ENCODE measurements around the gene CST9. TPM values are rescaled to one million over a fixed set of nuclear protein-coding genes. Genes with fewer than 3 reads are reported as not detected.
"Not testable (repeated sequence)": the region's sequence is repeated elsewhere in the genome, so short reads cannot be mapped to it uniquely, and the experiment has no call there.

CST9 gene
- total RNA-seq, 1 experiment from 2014 or later = not detected

DNA sequence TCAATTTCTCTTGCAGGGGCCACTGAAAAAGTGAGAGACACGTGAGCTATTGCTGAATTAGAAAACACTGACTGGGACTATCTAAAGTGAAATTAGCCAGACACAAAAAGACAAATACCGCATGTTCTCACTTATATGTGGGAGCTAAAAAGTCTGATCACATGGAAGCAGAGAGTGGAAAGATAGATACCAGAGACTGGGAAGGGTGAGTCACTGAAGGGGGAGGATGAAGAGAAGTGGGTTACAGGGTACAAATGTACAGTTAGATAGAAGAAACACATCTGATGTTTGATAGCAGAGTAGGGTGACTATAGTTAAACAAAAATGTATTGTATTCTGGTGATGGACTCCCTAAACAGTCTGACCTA, 18.6 kb upstream of the CST9 start:
- no peak for DNase-seq (ENCODE audit: extremely low read depth, low read depth)

- DNase-seq (ENCODE audit: extremely low read depth, low read depth) = no peak
Observed at GRCh38 chr20:23623666-23624323, 18.1 kb upstream of the CST9 start.

GRCh38 chr20:23622839-23623343, 17.2 kb upstream of the CST9 start:
- peak; percentile 83 for DNase-seq (ENCODE audit: extremely low read depth, low read depth)

- DNase-seq (ENCODE audit: extremely low read depth, low read depth) = not testable (repeated sequence)
Observed at GRCh38 chr20:23622401-23622800, 16.7 kb upstream of the CST9 start.

DNA sequence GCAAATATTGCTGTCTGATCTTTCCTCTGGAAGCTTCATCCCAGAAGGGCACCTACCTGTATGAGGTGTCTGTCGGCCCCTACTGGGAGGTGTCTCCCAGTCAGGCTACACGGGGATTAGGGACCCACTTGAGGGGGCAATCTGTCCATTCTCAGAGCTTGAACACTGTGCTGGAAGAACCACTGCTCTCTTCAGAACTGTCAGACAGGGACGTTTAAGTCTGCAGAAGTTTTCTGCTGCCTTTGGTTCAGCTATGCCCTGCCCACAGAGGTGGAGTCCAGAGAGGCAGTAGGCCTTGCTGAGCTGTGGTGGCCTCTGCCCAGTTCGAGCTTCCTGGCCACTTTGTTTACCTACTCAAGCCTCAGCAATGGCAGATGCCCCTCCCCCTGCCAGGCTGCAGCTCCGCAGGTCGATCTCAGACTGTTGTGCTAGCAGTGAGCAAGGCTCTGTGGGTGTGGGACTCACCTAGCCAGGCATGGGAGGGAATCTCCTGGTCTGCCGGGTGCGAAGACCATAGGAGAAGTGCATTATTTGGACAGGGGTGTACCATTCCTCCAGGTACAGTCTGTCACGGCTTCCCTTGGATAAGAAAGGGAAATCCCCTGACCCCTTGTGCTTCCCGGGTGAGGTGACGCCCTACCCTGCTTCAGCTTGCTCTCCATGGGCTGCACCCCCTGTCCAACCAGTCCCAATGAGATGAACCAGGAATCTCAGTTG, 15.1 kb upstream of the CST9 start:
- DNase-seq (ENCODE audit: extremely low read depth, low read depth) = not testable (repeated sequence)

DNA sequence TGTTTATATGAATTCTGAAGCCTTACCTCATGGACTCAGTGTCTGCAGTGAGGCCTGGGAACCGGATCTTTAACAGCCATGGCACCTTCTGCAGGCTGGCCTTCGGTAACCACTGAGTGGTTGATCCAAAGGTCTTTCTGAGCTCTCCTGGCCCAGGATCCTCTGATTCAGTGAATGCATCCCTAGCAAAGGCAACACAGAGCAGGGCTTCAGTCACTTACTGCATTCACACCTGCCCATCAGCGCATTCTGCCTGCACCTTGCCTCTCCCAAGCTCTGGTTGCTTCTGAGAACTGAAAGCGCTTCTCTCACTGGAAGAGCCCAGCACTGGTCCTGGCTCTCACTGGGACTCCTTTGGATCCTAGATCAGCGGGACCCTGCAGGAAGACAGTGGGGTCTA, 8.4 kb upstream of the CST9 start:
- DNase-seq (ENCODE audit: extremely low read depth, low read depth) = no peak

DNA sequence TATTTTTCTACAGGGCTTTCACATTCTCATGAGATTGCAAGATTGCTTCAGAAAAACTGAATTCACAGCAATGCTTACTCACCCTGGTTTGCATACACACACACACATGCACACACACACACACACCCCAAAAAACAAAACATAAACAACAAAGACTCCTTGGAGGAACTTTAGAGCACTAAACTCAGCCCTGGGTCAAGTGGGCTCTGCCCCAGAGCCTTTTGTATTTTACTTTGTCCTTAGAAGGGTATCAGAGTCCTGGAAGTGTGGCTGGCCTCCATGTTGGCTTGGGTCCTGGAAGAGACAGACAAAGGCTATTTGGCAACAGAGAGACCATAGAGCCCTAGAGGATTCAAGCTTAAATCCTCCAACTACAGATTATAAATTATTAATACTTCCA, 8.0 kb upstream of the CST9 start:
- DNase-seq (ENCODE audit: extremely low read depth, low read depth) = no peak

- DNase-seq (ENCODE audit: extremely low read depth, low read depth) = no peak
Observed at GRCh38 chr20:23612396-23612795, 6.7 kb upstream of the CST9 start.

- no peak for DNase-seq (ENCODE audit: extremely low read depth, low read depth)
Observed at GRCh38 chr20:23609486-23610109, 3.9 kb upstream of the CST9 start.

DNA sequence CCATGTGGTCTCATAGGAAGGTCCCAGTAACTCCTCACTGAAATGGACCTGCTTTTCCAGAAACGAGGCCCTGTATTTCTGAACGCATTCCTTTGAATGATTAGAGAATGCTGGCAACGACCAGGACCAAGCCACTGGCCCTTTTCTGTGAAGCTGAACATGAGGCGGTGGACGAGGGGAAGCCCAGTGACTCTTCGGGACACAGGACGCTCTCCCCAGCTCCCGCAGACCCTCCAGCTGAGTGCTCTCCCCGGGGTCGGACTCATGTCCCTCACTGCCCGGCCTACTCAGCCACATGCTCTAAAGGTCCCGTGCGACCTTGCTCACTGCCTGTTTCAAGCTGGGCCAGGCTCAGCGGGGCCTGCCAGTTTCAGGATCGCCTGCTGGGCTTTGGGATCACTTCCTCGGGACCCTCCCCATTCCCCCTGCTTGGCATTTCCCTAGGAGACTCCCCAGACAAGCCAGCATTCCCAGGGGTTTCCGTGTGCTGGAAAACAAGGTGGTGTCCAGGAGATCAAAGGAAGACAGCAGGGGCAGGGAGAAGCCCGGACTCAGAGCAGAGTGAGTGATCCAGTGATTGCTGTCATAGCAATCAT, 2.6 kb upstream of the CST9 start:
- no peak for DNase-seq (ENCODE audit: extremely low read depth, low read depth)

DNA sequence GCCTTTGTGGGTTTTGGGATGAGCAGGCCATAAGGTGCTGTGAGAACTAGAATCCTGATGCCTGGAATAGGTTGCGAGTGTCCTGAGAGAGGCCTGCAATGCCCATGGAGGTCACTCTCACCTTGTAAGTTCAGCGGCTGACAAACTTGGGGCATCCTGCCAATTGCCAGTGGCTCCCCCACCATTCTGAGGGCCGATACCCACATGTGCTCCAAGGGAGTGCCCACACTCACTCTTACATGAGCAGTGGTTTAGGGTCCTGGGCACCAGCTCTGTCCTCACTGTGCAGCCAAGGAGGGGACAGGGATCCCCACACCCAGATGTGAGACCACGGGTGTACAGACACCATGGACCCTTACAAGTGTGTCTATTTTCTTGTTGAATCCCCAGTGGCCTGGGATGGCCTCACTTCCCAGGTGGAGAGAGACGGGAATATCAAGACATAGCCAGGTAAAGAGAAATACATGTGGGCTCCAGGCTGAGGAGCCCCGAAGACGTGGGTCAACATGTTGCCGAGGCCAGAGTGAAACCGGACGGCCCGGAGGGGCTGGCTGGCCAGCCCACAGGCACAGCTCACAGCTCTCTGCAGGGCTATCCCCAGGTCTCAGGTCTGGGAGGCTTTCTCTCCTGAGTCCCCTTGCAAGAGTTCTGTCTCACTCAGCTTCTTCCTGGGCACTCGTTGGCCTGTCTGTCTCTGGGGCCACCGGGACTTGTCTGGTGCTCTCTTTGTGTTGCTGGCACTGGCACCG, 2.0 kb upstream of the CST9 start:
- DNase-seq (ENCODE audit: extremely low read depth, low read depth) = no peak

DNA sequence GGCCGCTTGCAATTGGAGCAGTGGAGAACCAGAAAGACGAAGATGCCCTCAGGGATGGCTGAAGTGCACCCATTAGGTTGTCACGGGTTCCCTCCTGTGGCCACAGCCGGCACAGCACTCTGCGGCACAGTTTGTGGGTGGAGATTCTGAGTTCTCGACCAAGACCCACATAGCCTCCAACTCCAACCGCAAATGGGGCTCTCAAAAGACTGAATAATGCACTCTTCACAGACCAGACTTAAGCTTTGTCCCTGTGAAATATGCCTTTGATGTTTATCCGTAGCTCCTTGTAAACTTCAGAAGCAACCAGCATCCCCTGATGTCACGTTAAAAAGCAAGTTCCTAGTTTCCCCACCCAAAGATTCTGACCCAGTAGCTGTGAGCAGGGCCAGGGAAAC, 934 bp upstream of the CST9 start:
- DNase-seq (ENCODE audit: extremely low read depth, low read depth) = peak; percentile 74

GRCh38 chr20:23604306-23604705, 1.4 kb downstream of the CST9 start:
- DNase-seq (ENCODE audit: extremely low read depth, low read depth) = no peak

DNA sequence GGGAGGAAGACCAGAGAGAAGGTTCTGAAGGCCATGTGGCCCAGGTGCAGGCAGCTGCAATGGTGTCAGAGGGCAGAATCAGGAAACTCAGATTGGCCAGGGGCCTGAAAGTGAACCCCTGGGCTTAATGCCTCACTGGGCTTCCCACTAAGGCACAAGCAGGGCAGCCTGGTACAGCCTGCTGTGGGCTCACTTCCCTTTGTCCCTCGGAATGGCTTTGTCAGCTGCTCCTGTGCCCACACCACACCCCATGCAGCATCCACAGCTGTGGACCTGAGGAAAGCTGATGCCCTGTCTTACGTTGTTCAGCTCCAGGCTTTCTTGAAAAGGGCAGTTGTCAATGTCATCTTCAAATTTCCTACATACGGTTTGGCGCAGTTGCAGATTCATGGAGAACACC, 2.4 kb downstream of the CST9 start:
- DNase-seq (ENCODE audit: extremely low read depth, low read depth) = no peak

GRCh38 chr20:23602699-23603098, 3.0 kb downstream of the CST9 start:
- DNase-seq (ENCODE audit: extremely low read depth, low read depth) = no peak

DNA sequence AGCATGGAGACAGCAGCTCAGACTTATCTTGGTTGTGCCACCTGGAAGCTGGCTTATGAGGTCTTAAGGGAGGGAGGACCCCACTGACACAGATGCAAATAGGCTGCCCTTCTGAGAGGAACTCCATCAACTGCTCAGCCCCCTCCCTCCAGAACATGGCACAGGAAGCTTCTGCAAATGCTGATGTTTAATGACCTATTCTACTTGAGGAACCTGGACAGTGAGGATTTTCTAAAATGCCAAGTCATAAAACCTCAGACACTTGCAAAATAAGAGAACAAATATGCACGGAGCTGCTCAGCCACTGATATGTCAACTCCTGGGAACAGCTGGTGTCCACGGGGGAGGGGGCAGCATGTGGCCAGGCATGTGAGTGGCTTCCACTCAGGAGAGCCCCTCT, 3.5 kb downstream of the CST9 start:
- DNase-seq (ENCODE audit: extremely low read depth, low read depth) = no peak

GRCh38 chr20:23601715-23602114, 4.0 kb downstream of the CST9 start:
- DNase-seq (ENCODE audit: extremely low read depth, low read depth) = no peak

DNA sequence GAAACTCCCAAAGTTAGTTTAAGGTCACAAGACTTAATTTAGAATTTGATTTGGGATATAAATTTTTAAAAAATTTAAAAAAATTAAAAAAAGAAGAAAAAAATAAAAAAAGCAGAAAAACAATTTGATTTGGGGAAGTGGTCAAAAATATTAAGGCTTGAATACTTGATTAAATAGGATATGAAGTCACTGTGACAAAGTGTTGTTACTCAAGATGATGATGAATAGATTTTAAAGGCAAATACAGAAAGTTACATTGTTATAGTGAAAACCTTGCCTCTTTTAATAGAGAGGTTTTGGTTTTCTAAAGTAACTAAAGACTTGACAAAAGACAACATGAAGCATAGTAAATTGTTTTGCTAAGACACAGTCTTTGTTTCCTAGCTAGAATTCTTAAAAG, 7.2 kb downstream of the CST9 start:
- DNase-seq (ENCODE audit: extremely low read depth, low read depth) = no peak

GRCh38 chr20:23596579-23597250, 9.0 kb downstream of the CST9 start:
- no peak for DNase-seq (ENCODE audit: extremely low read depth, low read depth)

DNA sequence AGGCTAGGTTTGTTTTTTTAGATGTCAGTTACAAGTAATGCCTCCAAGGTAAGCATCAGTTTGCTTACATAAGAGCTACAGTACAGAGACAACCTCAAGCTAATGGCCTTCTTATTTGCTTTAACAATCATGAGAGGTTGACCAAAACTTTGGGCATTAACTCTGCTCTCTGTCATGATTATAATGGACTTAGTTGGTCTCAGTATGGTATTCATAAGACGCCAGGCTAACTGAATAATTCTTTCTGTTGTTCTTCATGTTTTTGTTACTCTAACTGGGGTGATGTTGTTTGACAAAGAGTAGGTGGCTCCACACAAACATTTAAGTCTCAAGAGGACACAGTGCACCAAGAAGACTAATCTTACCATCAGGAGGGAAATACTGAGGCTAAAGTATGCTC, 9.8 kb downstream of the CST9 start:
- no peak for DNase-seq (ENCODE audit: extremely low read depth, low read depth)
